Jurkat, Clone E6-1 (cell line): ENCODE measurements around the gene RASGRF2.
"Not testable (repeated sequence)": the region's sequence is repeated elsewhere in the genome, so short reads cannot be mapped to it uniquely, and the experiment has no call there.

ENCODE experiments used
- DNase-seq: peaks from one replicate; pipeline ENCODE4 v3.0.0-alpha.2; 2011; ENCODE audit warnings: low read depth, low spot score
- H3K4me3 ChIP-seq: 2 replicates; pipeline ENCODE4 v1.5.1; 2011; ENCODE audit warnings: mild to moderate bottlenecking, low read length, control low read depth, moderate library complexity

Gene RASGRF2

GRCh38 chr5:81270394-81271027, 310.3 kb downstream of the RASGRF2 start:
- H3K4me3 ChIP-seq, DNase-seq: not testable (repeated sequence)
